GM12872 (cell line): ENCODE measurements around the gene IGHMBP2.

Experiments used
- TF ChIP-seq, protein P1 (sequence below): IDR thresholded peaks from 3 replicates; pipeline ENCODE4 v1.5.1; 2011; ENCODE audit warnings: low read depth, mild to moderate bottlenecking, low read length, moderate library complexity; ENCODE audit not compliant: insufficient read depth

IGHMBP2 gene

DNA sequence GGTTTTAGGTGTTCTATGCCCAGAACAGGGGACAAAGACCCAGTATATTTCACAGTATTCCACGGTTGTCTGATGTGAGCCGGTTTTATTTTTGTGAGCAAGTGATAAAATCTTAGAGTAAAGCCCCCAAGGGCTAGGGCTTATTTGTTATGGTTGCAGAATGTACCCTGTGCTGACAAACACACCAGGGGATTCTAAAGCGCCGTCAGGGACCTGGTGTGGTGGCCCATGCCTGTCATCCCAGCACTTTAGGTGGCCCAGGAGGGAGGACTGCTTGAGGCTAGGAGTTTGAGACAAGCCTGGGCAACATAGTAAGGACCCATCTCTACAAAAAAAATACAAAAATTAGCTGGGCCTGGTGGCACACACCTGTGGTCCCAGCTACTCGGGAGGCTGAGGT is 22.8 kb upstream of the IGHMBP2 start:
- TF ChIP-seq, protein P1, sequence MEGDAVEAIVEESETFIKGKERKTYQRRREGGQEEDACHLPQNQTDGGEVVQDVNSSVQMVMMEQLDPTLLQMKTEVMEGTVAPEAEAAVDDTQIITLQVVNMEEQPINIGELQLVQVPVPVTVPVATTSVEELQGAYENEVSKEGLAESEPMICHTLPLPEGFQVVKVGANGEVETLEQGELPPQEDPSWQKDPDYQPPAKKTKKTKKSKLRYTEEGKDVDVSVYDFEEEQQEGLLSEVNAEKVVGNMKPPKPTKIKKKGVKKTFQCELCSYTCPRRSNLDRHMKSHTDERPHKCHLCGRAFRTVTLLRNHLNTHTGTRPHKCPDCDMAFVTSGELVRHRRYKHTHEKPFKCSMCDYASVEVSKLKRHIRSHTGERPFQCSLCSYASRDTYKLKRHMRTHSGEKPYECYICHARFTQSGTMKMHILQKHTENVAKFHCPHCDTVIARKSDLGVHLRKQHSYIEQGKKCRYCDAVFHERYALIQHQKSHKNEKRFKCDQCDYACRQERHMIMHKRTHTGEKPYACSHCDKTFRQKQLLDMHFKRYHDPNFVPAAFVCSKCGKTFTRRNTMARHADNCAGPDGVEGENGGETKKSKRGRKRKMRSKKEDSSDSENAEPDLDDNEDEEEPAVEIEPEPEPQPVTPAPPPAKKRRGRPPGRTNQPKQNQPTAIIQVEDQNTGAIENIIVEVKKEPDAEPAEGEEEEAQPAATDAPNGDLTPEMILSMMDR, result no peak

DNA sequence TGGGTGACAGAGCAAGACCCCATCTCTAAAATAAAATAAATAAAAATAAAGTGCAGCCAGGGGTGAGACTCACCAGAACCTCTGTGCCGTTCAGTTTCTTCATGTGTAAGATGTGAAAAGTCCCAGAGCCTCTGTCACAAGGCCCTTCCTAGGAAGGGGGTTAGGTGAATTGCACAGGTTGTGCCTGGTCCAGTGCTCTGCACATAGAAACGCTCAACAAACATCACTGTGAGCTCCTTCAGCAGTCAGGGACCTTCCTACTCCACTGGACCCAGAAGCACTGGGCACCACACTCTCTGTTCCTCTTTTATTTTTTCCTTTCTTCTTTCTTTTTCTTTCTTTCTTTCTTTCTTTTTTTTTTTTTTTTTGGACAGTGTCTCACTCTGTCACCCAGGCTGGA is 22.4 kb upstream of the IGHMBP2 start:
- TF ChIP-seq, protein P1, result no peak

DNA sequence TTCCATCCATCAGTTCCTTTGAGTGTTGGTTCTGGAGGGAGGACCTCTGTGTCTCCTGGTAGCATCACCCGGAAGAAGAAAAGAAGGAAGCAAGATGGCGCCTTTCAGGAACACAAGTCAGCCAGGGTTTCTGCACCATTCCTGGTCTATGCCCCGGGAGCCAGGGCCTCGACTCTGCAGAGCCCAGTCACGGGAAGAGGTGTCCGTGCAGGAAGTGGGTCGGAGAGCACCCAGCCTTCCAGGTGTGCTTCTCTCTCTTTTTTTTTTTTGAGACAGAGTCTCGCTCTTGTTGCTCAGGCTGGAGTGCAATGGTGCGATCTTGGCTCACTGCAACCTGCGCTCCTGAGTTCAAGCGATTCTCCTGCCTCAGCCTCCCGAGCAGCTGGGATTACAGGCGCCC is 21.3 kb upstream of the IGHMBP2 start:
- TF ChIP-seq, protein P1, result no peak

DNA sequence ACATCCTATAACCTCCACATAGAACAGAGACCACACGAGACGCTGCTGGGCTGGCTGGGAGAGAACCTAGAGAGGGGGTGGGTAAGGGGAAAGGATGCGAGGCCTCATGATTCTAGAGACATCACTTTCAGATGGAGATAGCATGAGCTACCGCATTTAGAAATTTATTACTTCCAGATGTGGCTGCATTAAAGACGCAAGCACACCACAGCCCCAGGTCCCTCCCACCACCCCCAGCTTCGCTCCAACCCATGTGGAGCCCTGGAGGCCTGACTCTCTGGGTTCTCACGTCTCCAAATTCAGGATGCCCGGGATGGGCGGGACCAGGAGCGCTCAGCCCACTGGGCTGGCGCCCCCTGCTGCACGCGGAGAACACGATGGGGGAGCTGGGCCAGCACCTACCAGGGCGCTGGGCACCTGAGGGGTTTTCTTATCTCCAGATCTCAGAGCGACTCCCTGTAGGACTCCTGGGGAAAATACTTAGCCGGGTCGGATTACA is 13.7 kb upstream of the IGHMBP2 start:
- TF ChIP-seq, protein P1, result 0 out of 3 replicates have a peak, but pooled peaks have one; percentile 26

DNA sequence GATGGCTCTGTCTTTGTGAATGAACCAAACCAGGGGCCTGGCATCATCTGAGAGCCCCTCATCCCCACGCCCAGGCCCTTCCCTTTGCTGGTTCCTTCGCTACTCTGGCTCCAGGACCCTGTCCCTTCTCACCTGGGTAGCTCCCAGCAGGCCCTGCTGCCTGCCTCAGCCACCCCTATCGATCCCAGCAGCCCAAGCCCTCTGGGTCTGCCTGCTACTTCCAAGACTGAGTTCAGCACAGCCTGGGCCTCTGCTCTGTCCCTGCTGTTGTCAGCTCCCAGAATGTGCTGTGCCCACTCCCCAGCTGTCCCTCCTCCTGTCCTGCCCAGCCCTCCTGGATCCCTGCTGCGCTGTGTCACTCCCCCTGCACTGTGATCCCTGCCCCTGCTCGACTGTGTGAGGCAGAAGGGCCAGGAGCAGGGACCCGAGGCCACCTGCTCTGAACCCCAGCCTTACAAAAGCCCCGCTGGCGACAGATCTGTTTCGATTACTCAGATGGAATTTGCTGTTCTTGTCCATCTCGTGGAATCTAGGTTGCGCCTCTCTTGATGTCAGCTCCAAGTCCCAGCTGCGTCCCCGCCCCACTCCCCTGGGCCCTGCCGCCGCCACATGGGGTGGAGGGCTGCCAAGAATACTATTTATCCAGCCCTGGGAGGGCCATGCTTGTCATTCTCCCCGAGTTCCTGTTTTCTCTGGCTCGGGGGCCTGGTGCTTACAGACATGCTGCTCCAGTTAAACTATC is 13.0 kb upstream of the IGHMBP2 start:
- TF ChIP-seq, protein P1, result no peak

DNA sequence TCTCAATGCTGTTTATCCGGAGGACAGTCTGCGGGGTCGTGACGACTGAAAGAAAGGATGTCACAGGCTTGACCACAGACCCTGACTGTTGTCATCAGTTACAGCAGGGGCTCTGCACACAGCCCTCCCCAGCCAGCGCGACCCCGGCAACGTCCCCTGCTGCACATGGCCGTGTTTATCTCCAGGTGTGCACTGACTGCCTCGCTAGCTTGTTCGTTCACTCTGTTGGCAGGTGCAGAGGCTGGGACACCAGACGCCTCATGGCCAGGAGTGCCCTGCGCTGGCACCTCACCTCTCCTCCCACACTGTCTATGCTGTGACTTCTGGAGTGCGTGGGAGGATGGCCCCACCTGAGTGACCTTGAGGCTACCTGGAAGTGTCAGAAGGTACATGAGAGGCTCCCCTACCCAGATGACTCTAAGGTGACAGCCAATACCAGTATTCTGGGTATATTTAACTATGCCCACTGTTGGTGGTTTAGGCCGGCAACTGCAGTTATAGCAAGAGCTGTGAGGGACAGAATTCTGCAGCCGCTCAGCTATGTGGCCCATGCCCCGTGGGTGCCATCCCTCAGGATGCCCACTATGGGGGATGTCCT is 12.2 kb upstream of the IGHMBP2 start:
- TF ChIP-seq, protein P1, result no peak

DNA sequence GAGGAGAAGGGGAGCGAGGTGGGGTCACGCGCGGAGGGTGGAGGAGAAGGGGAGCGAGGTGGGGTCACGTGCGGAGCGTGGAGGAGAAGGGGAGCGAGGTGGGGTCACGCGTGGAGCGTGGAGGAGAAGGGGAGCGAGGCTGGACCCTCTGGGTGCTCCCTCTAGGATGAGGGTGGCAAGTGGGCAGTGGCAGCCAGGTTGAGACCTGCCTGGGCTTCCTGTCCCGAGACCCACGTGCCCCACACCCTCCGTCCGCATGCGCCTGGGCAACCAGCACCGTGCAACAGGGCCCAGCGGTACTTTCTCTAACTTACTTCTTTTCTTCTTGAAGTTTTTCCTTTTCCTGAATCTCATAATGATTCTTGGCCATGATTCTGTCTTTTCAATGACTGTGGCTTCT is 11.1 kb upstream of the IGHMBP2 start:
- TF ChIP-seq, protein P1, result no peak
